Breast epithelium (tissue), 3 donors: ENCODE data around the gene TECPR1.

Source experiments
- CTCF ChIP-seq, 3 donors: fragments of 450-650 bp; IDR thresholded peaks; one replicate each; pipeline ENCODE4 v1.5.1; 2016 to 2017; ENCODE audit warnings: antibody characterized with exemption in 3 of 3, mild to moderate bottlenecking in 3 of 3, moderate library complexity in 3 of 3
- POLR2AphosphoS5 ChIP-seq, 3 donors: sonication (generic); formaldehyde crosslinking; IDR thresholded peaks; one replicate each; pipeline ENCODE4 v1.6.1; 2017; ENCODE audit warnings: antibody characterized with exemption in 3 of 3

DNA sequence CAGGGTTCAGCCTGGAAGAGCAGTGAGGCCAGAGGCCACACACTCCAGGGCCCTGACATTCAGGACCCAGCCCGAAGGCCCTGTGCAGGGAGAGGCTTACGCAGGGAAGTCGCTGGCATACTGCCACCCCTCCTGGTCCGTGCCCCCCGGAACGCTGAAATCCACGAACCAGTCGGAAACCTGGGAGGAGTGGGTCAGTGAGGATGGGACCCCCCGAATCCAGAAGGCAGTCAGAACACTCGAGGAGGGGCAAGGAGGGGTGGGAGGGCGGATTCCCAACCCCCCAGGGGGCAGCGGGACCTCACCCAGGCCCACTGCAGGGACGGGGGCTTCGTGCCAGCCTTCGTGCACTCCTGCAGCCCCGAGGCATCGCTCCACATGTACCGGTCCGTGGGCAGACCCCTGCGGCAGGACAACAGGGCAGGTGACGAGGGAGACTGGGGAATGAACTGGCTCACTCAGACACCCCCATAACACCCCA, 27.3 kb downstream of the TECPR1 start:
- no peak for TF ChIP-seq CTCF (IDR thresholded peaks at IDR 0.05)
- no peak for TF ChIP-seq POLR2AphosphoS5 (IDR thresholded peaks at IDR 0.05)
